Caco-2 (cell line): ENCODE data around the gene POLR1H. TPM values are rescaled to one million over a fixed set of nuclear protein-coding genes. Genes with fewer than 3 reads are reported as not detected.

Source experiments
- BruUV-seq: library from RNA; stranded (reverse); fragments of 400-500 nt; replicated peaks from 2 replicates; lab custom pipeline; 2021; lab: Mats Ljungman, UMichigan
- CTCF ChIA-PET: fragments of 300-600 bp; sonication (Branson Sonifier 250); formaldehyde crosslinking; loops from one replicate; lab custom pipeline; 2022; ENCODE audit warnings: antibody characterized with exemption; lab: Charles Lee
- POLR2A ChIA-PET: fragments of 300-600 bp; sonication (Branson Sonifier 250); formaldehyde crosslinking; loops from one replicate; lab custom pipeline; 2022; ENCODE audit warnings: antibody characterized with exemption; lab: Charles Lee
- DNase-seq, 2 experiments: peaks; one replicate each; pipeline versions ENCODE4 v3.0.0 to v3.0.0-alpha.2; 2020 to 2022
- H3K27me3 ChIP-seq: replicated peaks from 2 replicates; pipeline ENCODE4 v1.6.0; 2011; ENCODE audit warnings: low read length; ENCODE audit not compliant: control insufficient read depth, insufficient read depth
- H3K36me3 ChIP-seq: 2 replicates; pipeline ENCODE4 v1.5.1; 2011; ENCODE audit warnings: low read length; ENCODE audit not compliant: control insufficient read depth, insufficient read depth
- H3K4me1 ChIP-seq: fragments of 250-450 bp; sonication (Bioruptor Pico); 2 replicates; pipeline ENCODE4 v1.5.1; 2020; ENCODE audit warnings: mild to moderate bottlenecking
- H3K4me3 ChIP-seq: 2 replicates; pipeline ENCODE4 v1.5.1; 2011; ENCODE audit warnings: low read depth, mild to moderate bottlenecking, control low read depth, low read length
- H3K9me3 ChIP-seq: fragments of 250-450 bp; sonication (Bioruptor Pico); 2 replicates; pipeline ENCODE4 v1.5.1; 2020; ENCODE audit warnings: mild to moderate bottlenecking, moderate library complexity
- H3K27ac Mint-ChIP-seq: one replicate; pipeline ENCODE4 v1.8.0; 2022; ENCODE audit warnings: mixed read lengths; ENCODE audit not compliant: unreplicated experiment
- H3K27me3 Mint-ChIP-seq: one replicate; pipeline ENCODE4 v1.8.0; 2022; ENCODE audit warnings: mixed read lengths; ENCODE audit not compliant: insufficient read depth, unreplicated experiment
- H3K36me3 Mint-ChIP-seq: one replicate; pipeline ENCODE4 v1.8.0; 2022; ENCODE audit warnings: mild to moderate bottlenecking, mixed read lengths; ENCODE audit not compliant: insufficient read depth, unreplicated experiment
- H3K4me1 Mint-ChIP-seq: one replicate; pipeline ENCODE4 v1.8.0; 2022; ENCODE audit warnings: low read depth, mixed read lengths; ENCODE audit not compliant: unreplicated experiment
- H3K4me3 Mint-ChIP-seq: one replicate; pipeline ENCODE4 v1.8.0; 2022; ENCODE audit warnings: mild to moderate bottlenecking, moderate library complexity, mixed read lengths; ENCODE audit not compliant: unreplicated experiment
- H3K9me3 Mint-ChIP-seq: one replicate; pipeline ENCODE4 v1.8.0; 2022; ENCODE audit warnings: mixed read lengths; ENCODE audit not compliant: unreplicated experiment
- CTCF ChIP-seq, 2 experiments: fragments of 200-600 bp in 1 of 2; IDR thresholded peaks; 1 replicate in 1 of 2; 2 replicates in 1 of 2; pipeline versions ENCODE4 v1.5.1 to v1.8.0; 2011 to 2022; ENCODE audit warnings: antibody characterized with exemption in 1 of 2, control low read depth in 1 of 2, inconsistent platforms in 1 of 2, low read depth in 1 of 2, low read length in 1 of 2, mild to moderate bottlenecking in 1 of 2, moderate library complexity in 1 of 2; ENCODE audit not compliant: insufficient read depth in 1 of 2, severe bottlenecking in 1 of 2, unreplicated experiment in 1 of 2
- intact Hi-C: fragments of 100-400 bp; cut with micrococcal nuclease; formaldehyde crosslinking; loops from one replicate; pipeline ENCODE4 v1.10.0; 2022; ENCODE audit not compliant: unreplicated experiment
- total RNA-seq: library from RNA; stranded (reverse); gene quantifications from 2 replicates; pipeline ENCODE4 v1.2.3, GENCODE V29; 2022

The POLR1H gene
- total RNA-seq, 1 experiment from 2014 or later = 27.6 TPM

GRCh38 chr6:30073489-30074235, 12.6 kb downstream of the POLR1H start:
- peak overlapping the region; percentile 13 for H3K4me3 Mint-ChIP-seq
- peaks cover 6% of the 10 kb centered on the region for H3K36me3 Mint-ChIP-seq
- no peak for TF ChIP-seq CTCF (IDR thresholded peaks at IDR 0.05; ENCODE audit: insufficient read depth in 1 of 2, low read depth in 1 of 2, low read length in 1 of 2, severe bottlenecking in 1 of 2, unreplicated experiment in 1 of 2)
- peaks cover 12% of the 10 kb centered on the region for H3K4me1 Mint-ChIP-seq
- Histone ChIP-seq H3K4me3 (no peak overlapping the region), H3K4me1 (peaks cover 8% of the 10 kb centered on the region), H3K27me3 (no peaks in the 10 kb centered on the region), H3K9me3 (no peaks in the 10 kb centered on the region), H3K36me3 (no peaks in the 10 kb centered on the region; the same call in 1 of the 2 replicates)
- DNase-seq = no peak
- ChIA-PET CTCF (no interaction called here), POLR2A (interaction anchor here (1.4 kb wide), 1 partner anchor 12 kb away, joined by 3 read pairs; the partner anchor contains the start of gene POLR1H)
- H3K9me3 Mint-ChIP-seq = no peaks in the 10 kb centered on the region
- H3K27me3 Mint-ChIP-seq = peaks cover 11% of the 10 kb centered on the region
- intact Hi-C loops = loop anchor here (2.0 kb wide), 2 partner anchors 29 to 57 kb away; no protein-coding TSS in a partner anchor
- no peak overlapping the region for H3K27ac Mint-ChIP-seq
- no TSS peak for BruUV-seq

- ChIA-PET CTCF (interaction anchor here (1.0 to 1.5 kb wide), 2 partner anchors 14 to 28 kb away, joined by 3 to 4 read pairs; partner anchors contain the start of gene POLR1H), POLR2A (interaction anchor here (1.4 kb wide), 1 partner anchor 13 kb away, joined by 3 read pairs; the partner anchor contains the start of gene POLR1H)
- no peaks in the 10 kb centered on the region for H3K9me3 Mint-ChIP-seq
- peak overlapping the region; percentile 51 for H3K4me3 ChIP-seq
- no peaks in the 10 kb centered on the region for H3K27me3 ChIP-seq
- no peak overlapping the region for H3K27ac Mint-ChIP-seq
- TF ChIP-seq CTCF (IDR thresholded peaks at IDR 0.05; ENCODE audit: insufficient read depth in 1 of 2, low read depth in 1 of 2, low read length in 1 of 2, severe bottlenecking in 1 of 2, unreplicated experiment in 1 of 2) = no peak
- intact Hi-C loops = loop anchor here (2.0 kb wide), 2 partner anchors 28 to 56 kb away; no protein-coding TSS in a partner anchor
- H3K4me1 ChIP-seq = peaks cover 8% of the 10 kb centered on the region
- DNase-seq = no peak
- H3K9me3 ChIP-seq = no peaks in the 10 kb centered on the region
- H3K36me3 ChIP-seq = no peaks in the 10 kb centered on the region
- peaks cover 12% of the 10 kb centered on the region for H3K4me1 Mint-ChIP-seq
- no TSS peak for BruUV-seq
- peak overlapping the region; percentile 80 for H3K4me3 Mint-ChIP-seq
- peaks cover 11% of the 10 kb centered on the region for H3K27me3 Mint-ChIP-seq
- H3K36me3 Mint-ChIP-seq = peaks cover 6% of the 10 kb centered on the region
Measured at GRCh38 chr6:30074331-30075093, 13.4 kb downstream of the POLR1H start.
